ENCODE results near the gene TBC1D5.

The TBC1D5 gene

GRCh38 chr3:17322106-17322793 lies 420.2 kb downstream of the TBC1D5 start:
- Histone ChIP-seq H3K9me3 (ENCODE audit: control insufficient read depth, insufficient read depth, low read length) (no peaks in the 10 kb centered on the region), H3K27me3 (ENCODE audit: control insufficient read depth, insufficient read depth, low read length) (no peaks in the 10 kb centered on the region), H3K27ac (ENCODE audit: low read depth, low read length) (no peak overlapping the region), H3K9ac (ENCODE audit: low read depth, low read length) (no peak overlapping the region), H3K36me3 (ENCODE audit: control insufficient read depth, insufficient read depth, low read length) (no peaks in the 10 kb centered on the region), H3K4me1 (ENCODE audit: control insufficient read depth, insufficient read depth, low read length) (0 out of 2 replicates have a peak, but pooled peaks cover 5% of the 10 kb centered on the region), H3K4me3 (ENCODE audit: low read depth, low read length) (no peak overlapping the region)

- no peaks in the 10 kb centered on the region for H3K36me3 ChIP-seq (ENCODE audit: control insufficient read depth, insufficient read depth, low read length)
- H3K9ac ChIP-seq (ENCODE audit: low read depth, low read length), result no peak overlapping the region
- no peaks in the 10 kb centered on the region for H3K27me3 ChIP-seq (ENCODE audit: control insufficient read depth, insufficient read depth, low read length)
- H3K4me3 ChIP-seq (ENCODE audit: low read depth, low read length), result no peak overlapping the region
- no peak overlapping the region for H3K27ac ChIP-seq (ENCODE audit: low read depth, low read length)
- no peaks in the 10 kb centered on the region for H3K9me3 ChIP-seq (ENCODE audit: control insufficient read depth, insufficient read depth, low read length)
- peaks cover 10% of the 10 kb centered on the region; the same call in 1 of the 2 replicates for H3K4me1 ChIP-seq (ENCODE audit: control insufficient read depth, insufficient read depth, low read length)
Measured at GRCh38 chr3:17320266-17320665, 422.2 kb downstream of the TBC1D5 start.

GRCh38 chr3:17315897-17316296 lies 426.5 kb downstream of the TBC1D5 start:
- no peak overlapping the region for H3K27ac ChIP-seq (ENCODE audit: low read depth, low read length)
- no peaks in the 10 kb centered on the region for H3K9me3 ChIP-seq (ENCODE audit: control insufficient read depth, insufficient read depth, low read length)
- H3K27me3 ChIP-seq (ENCODE audit: control insufficient read depth, insufficient read depth, low read length), result no peaks in the 10 kb centered on the region
- no peaks in the 10 kb centered on the region for H3K36me3 ChIP-seq (ENCODE audit: control insufficient read depth, insufficient read depth, low read length)
- no peak overlapping the region for H3K9ac ChIP-seq (ENCODE audit: low read depth, low read length)
- H3K4me1 ChIP-seq (ENCODE audit: control insufficient read depth, insufficient read depth, low read length), result peaks cover 10% of the 10 kb centered on the region; the same call in 1 of the 2 replicates
- H3K4me3 ChIP-seq (ENCODE audit: low read depth, low read length), result no peak overlapping the region

- Histone ChIP-seq H3K4me1 (ENCODE audit: control insufficient read depth, insufficient read depth, low read length) (peaks cover 9% of the 10 kb centered on the region; the same call in 1 of the 2 replicates), H3K27me3 (ENCODE audit: control insufficient read depth, insufficient read depth, low read length) (no peaks in the 10 kb centered on the region), H3K27ac (ENCODE audit: low read depth, low read length) (no peak overlapping the region), H3K9me3 (ENCODE audit: control insufficient read depth, insufficient read depth, low read length) (no peaks in the 10 kb centered on the region), H3K36me3 (ENCODE audit: control insufficient read depth, insufficient read depth, low read length) (no peaks in the 10 kb centered on the region), H3K9ac (ENCODE audit: low read depth, low read length) (no peak overlapping the region), H3K4me3 (ENCODE audit: low read depth, low read length) (no peak overlapping the region)
Measured at GRCh38 chr3:17314171-17314570, 428.3 kb downstream of the TBC1D5 start.

GRCh38 chr3:17313746-17314145 lies 428.7 kb downstream of the TBC1D5 start:
- peaks cover 5% of the 10 kb centered on the region; the same call in 1 of the 2 replicates for H3K4me1 ChIP-seq (ENCODE audit: control insufficient read depth, insufficient read depth, low read length)
- H3K27ac ChIP-seq (ENCODE audit: low read depth, low read length), result no peak overlapping the region
- H3K9ac ChIP-seq (ENCODE audit: low read depth, low read length), result no peak overlapping the region
- H3K27me3 ChIP-seq (ENCODE audit: control insufficient read depth, insufficient read depth, low read length), result no peaks in the 10 kb centered on the region
- H3K36me3 ChIP-seq (ENCODE audit: control insufficient read depth, insufficient read depth, low read length), result no peaks in the 10 kb centered on the region
- no peak overlapping the region for H3K4me3 ChIP-seq (ENCODE audit: low read depth, low read length)
- H3K9me3 ChIP-seq (ENCODE audit: control insufficient read depth, insufficient read depth, low read length), result no peaks in the 10 kb centered on the region

- no peak overlapping the region for H3K9ac ChIP-seq (ENCODE audit: low read depth, low read length)
- no peak overlapping the region for H3K4me3 ChIP-seq (ENCODE audit: low read depth, low read length)
- no peaks in the 10 kb centered on the region for H3K4me1 ChIP-seq (ENCODE audit: control insufficient read depth, insufficient read depth, low read length)
Measured at GRCh38 chr3:17310983-17311382, 431.4 kb downstream of the TBC1D5 start.

GRCh38 chr3:17307887-17308286 lies 434.5 kb downstream of the TBC1D5 start:
- Histone ChIP-seq H3K4me3 (ENCODE audit: low read depth, low read length) (no peak overlapping the region), H3K9me3 (ENCODE audit: control insufficient read depth, insufficient read depth, low read length) (no peaks in the 10 kb centered on the region), H3K36me3 (ENCODE audit: control insufficient read depth, insufficient read depth, low read length) (no peaks in the 10 kb centered on the region), H3K9ac (ENCODE audit: low read depth, low read length) (no peak overlapping the region), H3K27ac (ENCODE audit: low read depth, low read length) (no peak overlapping the region), H3K27me3 (ENCODE audit: control insufficient read depth, insufficient read depth, low read length) (no peaks in the 10 kb centered on the region), H3K4me1 (ENCODE audit: control insufficient read depth, insufficient read depth, low read length) (no peaks in the 10 kb centered on the region)

More at GRCh38 chr3:17310983-17311382, 431.4 kb downstream of the TBC1D5 start:
- Histone ChIP-seq H3K27ac (ENCODE audit: low read depth, low read length) (no peak overlapping the region), H3K36me3 (ENCODE audit: control insufficient read depth, insufficient read depth, low read length) (no peaks in the 10 kb centered on the region), H3K27me3 (ENCODE audit: control insufficient read depth, insufficient read depth, low read length) (no peaks in the 10 kb centered on the region), H3K9me3 (ENCODE audit: control insufficient read depth, insufficient read depth, low read length) (no peaks in the 10 kb centered on the region)

GRCh38 chr3:17307482-17307881 lies 434.9 kb downstream of the TBC1D5 start:
- Histone ChIP-seq H3K27me3 (ENCODE audit: control insufficient read depth, insufficient read depth, low read length) (no peaks in the 10 kb centered on the region), H3K4me1 (ENCODE audit: control insufficient read depth, insufficient read depth, low read length) (no peaks in the 10 kb centered on the region), H3K4me3 (ENCODE audit: low read depth, low read length) (no peak overlapping the region), H3K36me3 (ENCODE audit: control insufficient read depth, insufficient read depth, low read length) (no peaks in the 10 kb centered on the region), H3K9ac (ENCODE audit: low read depth, low read length) (no peak overlapping the region), H3K27ac (ENCODE audit: low read depth, low read length) (no peak overlapping the region), H3K9me3 (ENCODE audit: control insufficient read depth, insufficient read depth, low read length) (no peaks in the 10 kb centered on the region)

GRCh38 chr3:17304969-17305368 lies 437.5 kb downstream of the TBC1D5 start:
- H3K27me3 ChIP-seq (ENCODE audit: control insufficient read depth, insufficient read depth, low read length), result no peaks in the 10 kb centered on the region
- no peak overlapping the region for H3K9ac ChIP-seq (ENCODE audit: low read depth, low read length)
- no peaks in the 10 kb centered on the region for H3K9me3 ChIP-seq (ENCODE audit: control insufficient read depth, insufficient read depth, low read length)
- no peak overlapping the region for H3K27ac ChIP-seq (ENCODE audit: low read depth, low read length)
- H3K4me1 ChIP-seq (ENCODE audit: control insufficient read depth, insufficient read depth, low read length), result no peaks in the 10 kb centered on the region
- H3K36me3 ChIP-seq (ENCODE audit: control insufficient read depth, insufficient read depth, low read length), result no peaks in the 10 kb centered on the region
- H3K4me3 ChIP-seq (ENCODE audit: low read depth, low read length), result no peak overlapping the region

- Histone ChIP-seq H3K4me3 (ENCODE audit: low read depth, low read length) (no peak overlapping the region), H3K4me1 (ENCODE audit: control insufficient read depth, insufficient read depth, low read length) (no peaks in the 10 kb centered on the region), H3K27me3 (ENCODE audit: control insufficient read depth, insufficient read depth, low read length) (no peaks in the 10 kb centered on the region), H3K9me3 (ENCODE audit: control insufficient read depth, insufficient read depth, low read length) (no peaks in the 10 kb centered on the region), H3K36me3 (ENCODE audit: control insufficient read depth, insufficient read depth, low read length) (no peaks in the 10 kb centered on the region), H3K9ac (ENCODE audit: low read depth, low read length) (no peak overlapping the region), H3K27ac (ENCODE audit: low read depth, low read length) (no peak overlapping the region)
Measured at GRCh38 chr3:17302774-17303173, 439.7 kb downstream of the TBC1D5 start.

GRCh38 chr3:17302170-17302569 lies 440.3 kb downstream of the TBC1D5 start:
- H3K9ac ChIP-seq (ENCODE audit: low read depth, low read length), result no peak overlapping the region
- H3K36me3 ChIP-seq (ENCODE audit: control insufficient read depth, insufficient read depth, low read length), result no peaks in the 10 kb centered on the region
- H3K27ac ChIP-seq (ENCODE audit: low read depth, low read length), result no peak overlapping the region
- H3K9me3 ChIP-seq (ENCODE audit: control insufficient read depth, insufficient read depth, low read length), result no peaks in the 10 kb centered on the region
- no peak overlapping the region for H3K4me3 ChIP-seq (ENCODE audit: low read depth, low read length)
- no peaks in the 10 kb centered on the region for H3K27me3 ChIP-seq (ENCODE audit: control insufficient read depth, insufficient read depth, low read length)
- no peaks in the 10 kb centered on the region for H3K4me1 ChIP-seq (ENCODE audit: control insufficient read depth, insufficient read depth, low read length)
